GM18867 (cell line): ENCODE results near the gene PCA3.

Source experiments
- ATAC-seq: cut with Tn5 transposase; IDR thresholded peaks from one replicate; pipeline ENCODE4 v1.9.1; 2021; ENCODE audit warnings: mild to moderate bottlenecking, moderate library complexity; ENCODE audit not compliant: unreplicated experiment

The PCA3 gene

DNA sequence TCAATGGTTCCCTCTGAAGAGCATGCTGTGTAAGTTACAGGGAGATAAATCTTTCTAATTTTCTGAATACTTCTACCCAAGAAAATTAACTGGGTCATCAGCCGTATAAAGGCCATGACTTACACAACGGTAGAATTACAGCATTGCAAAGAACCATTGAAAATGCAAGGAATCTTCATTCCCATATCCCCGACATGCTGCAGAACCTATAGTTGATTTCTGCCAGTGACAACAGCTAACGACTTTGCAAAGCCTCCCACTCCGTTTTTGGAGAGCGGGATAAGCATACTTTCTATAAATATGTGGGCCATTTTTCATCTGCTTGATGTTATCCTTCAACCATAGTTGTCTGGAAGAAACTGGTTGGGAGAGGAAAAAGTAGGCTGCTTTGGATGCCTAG lies 56.2 kb downstream of the PCA3 start:
- ATAC-seq: no peak

DNA sequence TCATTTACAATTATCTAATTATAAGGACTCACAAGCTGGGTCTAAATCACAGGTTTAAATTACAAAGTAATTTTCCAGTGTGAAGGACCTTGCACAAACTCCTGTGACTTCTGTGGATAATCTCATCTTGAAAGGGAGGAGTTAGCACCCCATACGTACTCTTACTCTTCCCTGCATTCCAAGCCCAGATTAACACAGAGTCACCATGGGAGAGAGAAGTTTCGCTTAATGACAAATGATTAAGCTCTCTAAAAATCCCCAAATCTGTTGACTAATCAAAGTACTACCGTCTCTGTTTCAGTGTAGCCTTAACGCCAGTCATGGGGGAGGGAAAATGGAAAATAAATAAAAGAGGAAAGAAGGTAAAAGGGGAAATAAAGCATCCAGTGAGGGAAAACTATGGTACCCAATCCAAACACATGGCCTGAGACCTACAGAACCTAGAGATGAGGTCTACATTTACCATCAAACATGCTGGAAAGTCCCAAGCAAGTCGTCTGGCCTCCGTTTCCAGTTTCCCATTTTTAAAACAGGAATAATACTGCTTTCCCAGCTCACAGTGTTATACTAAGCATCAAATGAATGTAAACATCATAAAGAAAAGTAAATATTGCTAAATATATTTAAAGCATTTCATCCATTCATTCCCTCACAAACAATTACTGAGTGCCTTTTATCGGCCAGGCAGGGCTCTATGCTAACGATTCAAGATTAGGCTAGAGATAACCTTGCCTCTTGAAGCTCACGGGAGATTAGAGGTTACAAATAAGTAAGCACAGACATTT lies 63.2 kb downstream of the PCA3 start:
- no peak for ATAC-seq

DNA sequence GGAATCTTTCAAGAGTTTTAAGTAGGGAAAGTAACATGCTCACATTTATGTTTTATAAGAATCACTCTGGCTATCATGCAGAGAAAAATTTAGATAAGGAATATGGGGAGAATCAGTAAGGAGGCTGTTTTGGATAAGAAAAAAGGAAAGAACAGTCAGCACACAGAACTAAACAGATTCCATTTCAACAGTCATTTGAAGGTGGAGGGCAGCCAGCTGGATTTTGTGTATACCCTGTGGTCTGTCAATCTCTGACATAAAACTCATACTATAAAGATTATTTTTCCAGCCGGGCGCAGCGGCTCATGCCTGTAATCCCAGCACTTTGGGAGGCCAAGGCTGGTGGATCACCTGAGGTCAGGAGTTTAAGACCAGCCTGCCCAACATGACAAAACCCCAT lies 64.2 kb downstream of the PCA3 start:
- ATAC-seq: no peak

DNA sequence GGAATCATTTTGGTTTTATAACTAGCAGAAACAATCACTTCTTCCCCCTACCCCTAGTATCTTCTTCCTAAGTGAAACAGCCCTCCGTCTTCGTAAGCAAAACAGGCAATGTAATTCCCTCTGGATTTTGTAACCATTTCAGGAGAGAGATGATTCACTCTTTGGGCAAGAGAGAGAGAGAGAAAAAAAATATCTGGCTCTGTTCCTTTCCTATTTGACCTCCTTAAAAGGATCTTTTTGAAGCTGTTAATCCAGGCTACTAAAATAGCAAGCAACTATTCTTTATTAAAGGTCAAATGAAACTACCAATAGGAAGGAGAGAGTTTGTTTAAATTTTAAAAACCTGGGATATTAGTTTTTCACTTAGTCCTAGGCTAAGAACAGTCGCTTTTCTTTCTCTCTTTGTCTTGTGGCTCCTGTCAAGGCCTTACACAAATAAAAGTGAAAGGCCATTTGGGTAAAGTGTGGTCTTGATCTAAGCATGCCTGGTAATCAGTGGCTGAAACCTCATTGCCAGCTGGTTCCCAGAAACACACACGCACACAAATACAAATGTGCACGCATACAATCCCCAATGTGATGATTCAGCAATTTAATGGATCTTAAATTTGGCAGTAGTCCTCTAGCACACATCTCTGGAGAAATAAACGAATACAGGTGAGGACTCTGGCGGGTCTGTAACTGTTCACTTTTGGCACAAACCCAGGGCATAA lies 71.5 kb downstream of the PCA3 start:
- no peak for ATAC-seq
